Liver (tissue), 9 donors: ENCODE results near the gene GRIA3. TPM values are rescaled to one million over a fixed set of nuclear protein-coding genes. Genes with fewer than 3 reads are reported as not detected.

Experiments
- DNase-seq: peaks from one replicate; pipeline ENCODE4 v3.0.0-alpha.2; 2017; ENCODE audit warnings: low spot score
- H3K27ac ChIP-seq, 2 donors: one replicate each; pipeline ENCODE4 v1.7.0; 2013; ENCODE audit warnings: inconsistent platforms in 2 of 2, low read length in 2 of 2, control low read depth in 1 of 2, low read depth in 1 of 2, mild to moderate bottlenecking in 1 of 2
- H3K27me3 ChIP-seq, 4 donors: one replicate each; pipeline versions ENCODE4 v1.6.1 to v1.7.0; 2013; ENCODE audit warnings: low read length in 3 of 4, inconsistent platforms in 1 of 4, mild to moderate bottlenecking in 1 of 4, moderate library complexity in 1 of 4; ENCODE audit not compliant: control insufficient read depth in 4 of 4, insufficient read depth in 4 of 4
- H3K36me3 ChIP-seq, 4 donors: one replicate each; pipeline versions ENCODE4 v1.6.1 to v1.7.0; 2013; ENCODE audit warnings: low read length in 3 of 4, mild to moderate bottlenecking in 3 of 4, low read depth in 1 of 4, moderate library complexity in 1 of 4; ENCODE audit not compliant: control insufficient read depth in 4 of 4, insufficient read depth in 3 of 4
- H3K4me1 ChIP-seq, 4 donors: one replicate each; pipeline versions ENCODE4 v1.6.1 to v1.7.0; 2013; ENCODE audit warnings: low read length in 3 of 4, mild to moderate bottlenecking in 3 of 4, moderate library complexity in 1 of 4; ENCODE audit not compliant: control insufficient read depth in 4 of 4, insufficient read depth in 4 of 4
- H3K4me3 ChIP-seq, 3 donors: one replicate each; pipeline versions ENCODE4 v1.6.1 to v1.7.0; 2013; ENCODE audit warnings: low read length in 3 of 3, control low read depth in 1 of 3, low read depth in 1 of 3, mild to moderate bottlenecking in 1 of 3
- H3K9ac ChIP-seq, 2 donors: one replicate each; pipeline ENCODE4 v1.7.0; 2013; ENCODE audit warnings: low read length in 2 of 2, mild to moderate bottlenecking in 2 of 2, moderate library complexity in 2 of 2, control low read depth in 1 of 2, low read depth in 1 of 2
- H3K9me3 ChIP-seq, 4 donors: one replicate each; pipeline versions ENCODE4 v1.6.1 to v1.7.0; 2013; ENCODE audit warnings: low read length in 3 of 4; ENCODE audit not compliant: control insufficient read depth in 4 of 4
- EGR1 ChIP-seq, 2 donors: IDR thresholded peaks; 2 replicates each; pipeline ENCODE4 v1.6.1; 2016 to 2018; ENCODE audit warnings: antibody characterized with exemption in 2 of 2, low read depth in 2 of 2
- FOXA1 ChIP-seq: IDR thresholded peaks from 2 replicates; pipeline ENCODE4 v1.6.1; 2016; ENCODE audit warnings: antibody characterized with exemption
- FOXA2 ChIP-seq: IDR thresholded peaks from 2 replicates; pipeline ENCODE4 v1.6.1; 2016; ENCODE audit warnings: antibody characterized with exemption
- HNF4A ChIP-seq, 2 donors: conservative IDR thresholded peaks; 2 replicates each; pipeline ENCODE4 v1.6.1; 2016; ENCODE audit warnings: antibody characterized with exemption in 2 of 2, mild to moderate bottlenecking in 2 of 2
- HNF4G ChIP-seq: IDR thresholded peaks from 2 replicates; pipeline ENCODE4 v1.6.1; 2016; ENCODE audit warnings: antibody characterized with exemption
- JUND ChIP-seq, 2 donors: IDR thresholded peaks; 2 replicates each; pipeline ENCODE4 v1.6.1; 2016; ENCODE audit warnings: antibody characterized with exemption in 2 of 2
- NR2F2 ChIP-seq: IDR thresholded peaks from 2 replicates; pipeline ENCODE4 v1.6.1; 2016; ENCODE audit warnings: antibody characterized with exemption
- RAD21 ChIP-seq, 2 donors: IDR thresholded peaks; 2 replicates each; pipeline ENCODE4 v1.6.1; 2016; ENCODE audit warnings: antibody characterized with exemption in 2 of 2, mild to moderate bottlenecking in 2 of 2
- RXRA ChIP-seq, 2 donors: IDR thresholded peaks; 2 replicates each; pipeline ENCODE4 v1.6.1; 2017 to 2018; ENCODE audit warnings: antibody characterized with exemption in 2 of 2, mild to moderate bottlenecking in 1 of 2
- SP1 ChIP-seq: IDR thresholded peaks from 2 replicates; pipeline ENCODE4 v1.6.1; 2018; ENCODE audit warnings: antibody characterized with exemption, mild to moderate bottlenecking
- YY1 ChIP-seq: IDR thresholded peaks from 2 replicates; pipeline ENCODE4 v1.6.1; 2016; ENCODE audit warnings: antibody characterized with exemption, mild to moderate bottlenecking
- WGBS: extraction: QIAGEN DNeasy Blood & Tissue Kit; methylation state at CpG from one replicate; pipeline ENCODE4 v1.1.7; 2013; 5-methylcytosine and 5-hydroxymethylcytosine counted together
- polyA plus RNA-seq, 2 donors: library from polyadenylated mRNA; stranded (reverse) in 1 of 2; unstranded in 1 of 2; fragments of 200-250 nt in 1 of 2; fragments of >200 nt in 1 of 2; fragmentation: Nextera tagmentation in 1 of 2; extraction: Ambion mirVana in 1 of 2; gene quantifications; one replicate each; pipeline versions ENCODE4 v1.2.1 to v1.2.3, GENCODE V29; 2013 to 2015
- total RNA-seq, 2 donors: library from RNA; depleted of rRNA; stranded (reverse); fragments of >200 nt; gene quantifications; one replicate each; pipeline ENCODE4 v1.2.3, GENCODE V29; 2014
- TF ChIP-seq, protein P1 (sequence below): fragments of 150-350 bp; IDR thresholded peaks from 2 replicates; pipeline ENCODE4 v1.5.1; 2017; ENCODE audit warnings: improper control_type of control experiment, low read depth, low read length; ENCODE audit not compliant: missing input control
- TF ChIP-seq, protein P2 (sequence below): IDR thresholded peaks from 2 replicates; pipeline ENCODE4 v1.6.1; 2016; ENCODE audit warnings: antibody characterized with exemption, mild to moderate bottlenecking
- TF ChIP-seq, protein P3 (sequence below): IDR thresholded peaks from 2 replicates; pipeline ENCODE4 v1.6.1; 2016; ENCODE audit warnings: antibody characterized with exemption
- TF ChIP-seq, protein P4 (sequence below): IDR thresholded peaks from 2 replicates; pipeline ENCODE4 v1.6.1; 2016; ENCODE audit warnings: antibody characterized with exemption
- TF ChIP-seq, protein P5 (sequence below): IDR thresholded peaks from 2 replicates; pipeline ENCODE4 v1.6.1; 2016; ENCODE audit warnings: antibody characterized with exemption
- donor health status: healthy.
- donor health status: healthy.
- donor health status: healthy.
- donor health status: healthy.
- donor health status: healthy.

Gene GRIA3
- total RNA-seq: 1 to 10 TPM; 1.5 to 3.1 TPM
- 1 to 10 TPM; 2.8 to 3.4 TPM for polyA plus RNA-seq

DNA sequence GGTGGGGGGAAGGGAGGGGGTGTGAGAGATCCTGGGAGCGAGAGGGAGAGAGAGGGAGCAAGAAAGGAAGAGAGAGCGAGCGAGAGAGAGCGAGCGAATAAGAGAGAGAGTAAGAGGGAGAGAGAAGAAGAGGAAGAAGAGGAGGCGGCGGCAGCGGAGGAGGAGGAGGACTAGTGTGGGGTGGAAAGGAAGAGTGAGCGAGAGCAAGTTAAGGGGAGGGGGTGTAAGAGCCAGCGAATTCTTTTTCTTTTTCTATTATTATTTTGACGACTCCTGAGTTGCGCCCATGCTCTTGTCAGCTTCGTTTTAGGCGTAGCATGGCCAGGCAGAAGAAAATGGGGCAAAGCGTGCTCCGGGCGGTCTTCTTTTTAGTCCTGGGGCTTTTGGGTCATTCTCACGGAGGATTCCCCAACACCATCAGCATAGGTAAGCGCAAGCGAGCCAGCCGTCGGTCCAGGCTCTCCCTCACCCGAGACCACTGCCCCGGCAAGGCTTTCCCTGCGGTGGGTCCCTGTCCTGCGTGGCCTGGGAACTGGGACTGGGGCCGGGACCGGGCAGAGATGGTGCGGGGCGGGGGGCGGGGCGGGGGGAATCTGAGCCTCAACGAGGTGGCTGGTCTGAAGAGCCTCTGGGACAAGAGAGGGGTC lies at the start of gene GRIA3:
Gene GRIA3 (plus strand): TSS at position 60 of the 647 bp plus-strand sequence. CDS start 258 bp downstream, at position 318.
- WGBS: 2% methylated on average over 33 of the region's 33 CpGs
- no peak for DNase-seq
- Histone ChIP-seq H3K27ac (no peak within 1 kb of the TSS), H3K4me3 (peak within 1 kb of the TSS; percentile 53 to 67 (median 57)), H3K9me3 (no peaks in the 10 kb centered on the region), H3K27me3 (no peaks in the 10 kb centered on the region), H3K36me3 (no peaks in the 10 kb centered on the region), H3K9ac (no peak within 1 kb of the TSS), H3K4me1 (peaks cover 0 to 3% (median under 1%) of the 10 kb centered on the region in 4 donors)
- TF ChIP-seq SP1: no peak
- no peak for TF ChIP-seq HNF4A (conservative IDR thresholded peaks at IDR 0.05)
- no peak for TF ChIP-seq RAD21 (IDR thresholded peaks at IDR 0.05)
- no peak for TF ChIP-seq FOXA2
- TF ChIP-seq JUND (IDR thresholded peaks at IDR 0.05): no peak
- no peak for TF ChIP-seq YY1
- TF ChIP-seq, protein P1, sequence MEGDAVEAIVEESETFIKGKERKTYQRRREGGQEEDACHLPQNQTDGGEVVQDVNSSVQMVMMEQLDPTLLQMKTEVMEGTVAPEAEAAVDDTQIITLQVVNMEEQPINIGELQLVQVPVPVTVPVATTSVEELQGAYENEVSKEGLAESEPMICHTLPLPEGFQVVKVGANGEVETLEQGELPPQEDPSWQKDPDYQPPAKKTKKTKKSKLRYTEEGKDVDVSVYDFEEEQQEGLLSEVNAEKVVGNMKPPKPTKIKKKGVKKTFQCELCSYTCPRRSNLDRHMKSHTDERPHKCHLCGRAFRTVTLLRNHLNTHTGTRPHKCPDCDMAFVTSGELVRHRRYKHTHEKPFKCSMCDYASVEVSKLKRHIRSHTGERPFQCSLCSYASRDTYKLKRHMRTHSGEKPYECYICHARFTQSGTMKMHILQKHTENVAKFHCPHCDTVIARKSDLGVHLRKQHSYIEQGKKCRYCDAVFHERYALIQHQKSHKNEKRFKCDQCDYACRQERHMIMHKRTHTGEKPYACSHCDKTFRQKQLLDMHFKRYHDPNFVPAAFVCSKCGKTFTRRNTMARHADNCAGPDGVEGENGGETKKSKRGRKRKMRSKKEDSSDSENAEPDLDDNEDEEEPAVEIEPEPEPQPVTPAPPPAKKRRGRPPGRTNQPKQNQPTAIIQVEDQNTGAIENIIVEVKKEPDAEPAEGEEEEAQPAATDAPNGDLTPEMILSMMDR: no peak
- TF ChIP-seq RXRA (IDR thresholded peaks at IDR 0.05): no peak
- TF ChIP-seq, protein P2, sequence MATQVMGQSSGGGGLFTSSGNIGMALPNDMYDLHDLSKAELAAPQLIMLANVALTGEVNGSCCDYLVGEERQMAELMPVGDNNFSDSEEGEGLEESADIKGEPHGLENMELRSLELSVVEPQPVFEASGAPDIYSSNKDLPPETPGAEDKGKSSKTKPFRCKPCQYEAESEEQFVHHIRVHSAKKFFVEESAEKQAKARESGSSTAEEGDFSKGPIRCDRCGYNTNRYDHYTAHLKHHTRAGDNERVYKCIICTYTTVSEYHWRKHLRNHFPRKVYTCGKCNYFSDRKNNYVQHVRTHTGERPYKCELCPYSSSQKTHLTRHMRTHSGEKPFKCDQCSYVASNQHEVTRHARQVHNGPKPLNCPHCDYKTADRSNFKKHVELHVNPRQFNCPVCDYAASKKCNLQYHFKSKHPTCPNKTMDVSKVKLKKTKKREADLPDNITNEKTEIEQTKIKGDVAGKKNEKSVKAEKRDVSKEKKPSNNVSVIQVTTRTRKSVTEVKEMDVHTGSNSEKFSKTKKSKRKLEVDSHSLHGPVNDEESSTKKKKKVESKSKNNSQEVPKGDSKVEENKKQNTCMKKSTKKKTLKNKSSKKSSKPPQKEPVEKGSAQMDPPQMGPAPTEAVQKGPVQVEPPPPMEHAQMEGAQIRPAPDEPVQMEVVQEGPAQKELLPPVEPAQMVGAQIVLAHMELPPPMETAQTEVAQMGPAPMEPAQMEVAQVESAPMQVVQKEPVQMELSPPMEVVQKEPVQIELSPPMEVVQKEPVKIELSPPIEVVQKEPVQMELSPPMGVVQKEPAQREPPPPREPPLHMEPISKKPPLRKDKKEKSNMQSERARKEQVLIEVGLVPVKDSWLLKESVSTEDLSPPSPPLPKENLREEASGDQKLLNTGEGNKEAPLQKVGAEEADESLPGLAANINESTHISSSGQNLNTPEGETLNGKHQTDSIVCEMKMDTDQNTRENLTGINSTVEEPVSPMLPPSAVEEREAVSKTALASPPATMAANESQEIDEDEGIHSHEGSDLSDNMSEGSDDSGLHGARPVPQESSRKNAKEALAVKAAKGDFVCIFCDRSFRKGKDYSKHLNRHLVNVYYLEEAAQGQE: no peak
- TF ChIP-seq, protein P3, sequence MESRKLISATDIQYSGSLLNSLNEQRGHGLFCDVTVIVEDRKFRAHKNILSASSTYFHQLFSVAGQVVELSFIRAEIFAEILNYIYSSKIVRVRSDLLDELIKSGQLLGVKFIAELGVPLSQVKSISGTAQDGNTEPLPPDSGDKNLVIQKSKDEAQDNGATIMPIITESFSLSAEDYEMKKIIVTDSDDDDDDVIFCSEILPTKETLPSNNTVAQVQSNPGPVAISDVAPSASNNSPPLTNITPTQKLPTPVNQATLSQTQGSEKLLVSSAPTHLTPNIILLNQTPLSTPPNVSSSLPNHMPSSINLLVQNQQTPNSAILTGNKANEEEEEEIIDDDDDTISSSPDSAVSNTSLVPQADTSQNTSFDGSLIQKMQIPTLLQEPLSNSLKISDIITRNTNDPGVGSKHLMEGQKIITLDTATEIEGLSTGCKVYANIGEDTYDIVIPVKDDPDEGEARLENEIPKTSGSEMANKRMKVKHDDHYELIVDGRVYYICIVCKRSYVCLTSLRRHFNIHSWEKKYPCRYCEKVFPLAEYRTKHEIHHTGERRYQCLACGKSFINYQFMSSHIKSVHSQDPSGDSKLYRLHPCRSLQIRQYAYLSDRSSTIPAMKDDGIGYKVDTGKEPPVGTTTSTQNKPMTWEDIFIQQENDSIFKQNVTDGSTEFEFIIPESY: no peak
- no peak for TF ChIP-seq FOXA1
- TF ChIP-seq NR2F2: no peak
- TF ChIP-seq, protein P4, sequence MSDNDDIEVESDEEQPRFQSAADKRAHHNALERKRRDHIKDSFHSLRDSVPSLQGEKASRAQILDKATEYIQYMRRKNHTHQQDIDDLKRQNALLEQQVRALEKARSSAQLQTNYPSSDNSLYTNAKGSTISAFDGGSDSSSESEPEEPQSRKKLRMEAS: no peak
- TF ChIP-seq EGR1 (IDR thresholded peaks at IDR 0.05; ENCODE audit: low read depth in 2 of 2): no peak

DNA sequence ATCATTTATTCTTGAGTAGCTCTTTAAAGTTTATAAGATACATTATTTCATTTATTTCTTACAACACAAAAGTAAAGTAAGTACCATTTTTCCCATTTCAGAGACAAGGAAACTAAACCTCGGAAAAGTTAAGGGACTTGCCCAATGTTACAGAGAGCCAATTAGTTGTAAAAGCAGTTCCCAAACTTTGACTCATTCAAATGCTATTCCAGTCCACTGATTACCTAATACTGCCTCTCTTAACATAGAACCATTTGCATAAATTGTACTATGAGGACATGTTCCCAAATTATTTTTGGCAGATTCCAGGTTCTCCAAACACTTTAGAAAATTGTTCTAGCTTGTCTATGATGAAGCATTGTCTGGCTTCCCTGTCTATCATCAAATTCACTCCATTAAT lies 45.6 kb upstream of the GRIA3 start:
- Histone ChIP-seq H3K36me3 (no peaks in the 10 kb centered on the region), H3K9ac (no peak overlapping the region), H3K27ac (no peak overlapping the region), H3K9me3 (no peaks in the 10 kb centered on the region), H3K27me3 (no peaks in the 10 kb centered on the region), H3K4me1 (peaks cover 0 to 4% (median 1%) of the 10 kb centered on the region in 4 donors), H3K4me3 (no peak overlapping the region)
- 68% methylated on average over 1 of the region's 1 CpG for WGBS
- no peak for DNase-seq
- TF ChIP-seq EGR1 (IDR thresholded peaks at IDR 0.05; ENCODE audit: low read depth in 2 of 2) (no peak), RXRA (IDR thresholded peaks at IDR 0.05) (no peak), NR2F2 (no peak), HNF4G (no peak), JUND (IDR thresholded peaks at IDR 0.05) (no peak), RAD21 (IDR thresholded peaks at IDR 0.05) (no peak)
- TF ChIP-seq, protein P3: no peak
- TF ChIP-seq, protein P4: no peak
- TF ChIP-seq, protein P5, sequence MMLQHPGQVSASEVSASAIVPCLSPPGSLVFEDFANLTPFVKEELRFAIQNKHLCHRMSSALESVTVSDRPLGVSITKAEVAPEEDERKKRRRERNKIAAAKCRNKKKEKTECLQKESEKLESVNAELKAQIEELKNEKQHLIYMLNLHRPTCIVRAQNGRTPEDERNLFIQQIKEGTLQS: no peak
- TF ChIP-seq, protein P2: no peak
